ENCODE data around the gene PIK3CA. TPM values are rescaled to one million over a fixed set of nuclear protein-coding genes. Genes with fewer than 3 reads are reported as not detected.
A peak's percentile ranks its signal among the peaks of the same experiment; 100 is the strongest.

The PIK3CA gene
- total and polyA plus RNA-seq, 4 donors, result 4.5 to 42.9 (median 16.0) TPM

GRCh38 chr3:179189759-179190158, 41.6 kb downstream of the PIK3CA start:
- DNase-seq (peak; percentile 40 to 96 (median 93)), ATAC-seq (ENCODE audit: insufficient read depth, low FRiP score) (no peak)
- H3K27ac ChIP-seq (ENCODE audit: low read depth in 1 of 2, low read length in 1 of 2), result peak overlapping the region in 1 of 2 donors; percentile 9
- no peaks in the 10 kb centered on the region for H3K27me3 ChIP-seq (ENCODE audit: control insufficient read depth in 3 of 3, insufficient read depth in 3 of 3, low read length in 2 of 3)
- no peak overlapping the region for H3K4me3 ChIP-seq
- no peak for TF ChIP-seq CTCF (IDR thresholded peaks at IDR 0.05; ENCODE audit: control extremely low read depth, extremely low read depth)
- H3K4me1 ChIP-seq (ENCODE audit: control insufficient read depth in 5 of 5, insufficient read depth in 5 of 5, low read length in 5 of 5), result peaks cover 0 to 30% (median 10%) of the 10 kb centered on the region in 5 donors
- H3K9ac ChIP-seq (ENCODE audit: insufficient read depth in 1 of 2, low read length in 2 of 2), result no peak overlapping the region
- H3K36me3 ChIP-seq (ENCODE audit: control insufficient read depth in 4 of 4, insufficient read depth in 4 of 4, low read length in 4 of 4), result no peaks in the 10 kb centered on the region
- WGBS, 2 donors, result 46 to 54% methylated on average over 3 of the region's 3 CpGs
- no peaks in the 10 kb centered on the region for H3K9me3 ChIP-seq (ENCODE audit: control insufficient read depth in 4 of 4, insufficient read depth in 3 of 4, low read length in 3 of 4)

- no peaks in the 10 kb centered on the region for H3K27me3 ChIP-seq (ENCODE audit: control insufficient read depth in 3 of 3, insufficient read depth in 3 of 3, low read length in 2 of 3)
- no peak overlapping the region for H3K27ac ChIP-seq (ENCODE audit: low read depth in 1 of 2, low read length in 1 of 2)
- DNase-seq (peak in 1 of 3 donors; percentile 31), ATAC-seq (ENCODE audit: insufficient read depth, low FRiP score) (no peak)
- 85 to 91% methylated on average over 6 of the region's 6 CpGs for WGBS, 2 donors
- TF ChIP-seq CTCF (IDR thresholded peaks at IDR 0.05; ENCODE audit: control extremely low read depth, extremely low read depth), result no peak
- H3K9me3 ChIP-seq (ENCODE audit: control insufficient read depth in 4 of 4, insufficient read depth in 3 of 4, low read length in 3 of 4), result no peaks in the 10 kb centered on the region
- peak overlapping the region in 1 of 2 donors; percentile 52 for H3K9ac ChIP-seq (ENCODE audit: insufficient read depth in 1 of 2, low read length in 2 of 2)
- H3K4me3 ChIP-seq, result no peak overlapping the region
- H3K36me3 ChIP-seq (ENCODE audit: control insufficient read depth in 4 of 4, insufficient read depth in 4 of 4, low read length in 4 of 4), result no peaks in the 10 kb centered on the region
- H3K4me1 ChIP-seq (ENCODE audit: control insufficient read depth in 5 of 5, insufficient read depth in 5 of 5, low read length in 5 of 5), result peaks cover 0 to 29% (median 10%) of the 10 kb centered on the region in 5 donors
Measured at GRCh38 chr3:179190581-179190980, 42.4 kb downstream of the PIK3CA start.

GRCh38 chr3:179192542-179192941, 44.4 kb downstream of the PIK3CA start:
- no peaks in the 10 kb centered on the region for H3K9me3 ChIP-seq (ENCODE audit: control insufficient read depth in 4 of 4, insufficient read depth in 3 of 4, low read length in 3 of 4)
- no peaks in the 10 kb centered on the region for H3K27me3 ChIP-seq (ENCODE audit: control insufficient read depth in 3 of 3, insufficient read depth in 3 of 3, low read length in 2 of 3)
- ATAC-seq (ENCODE audit: insufficient read depth, low FRiP score) (no peak), DNase-seq (no peak)
- H3K27ac ChIP-seq (ENCODE audit: low read depth in 1 of 2, low read length in 1 of 2), result no peak overlapping the region
- WGBS, 2 donors, result 82 to 91% methylated on average over 3 of the region's 3 CpGs
- no peak overlapping the region for H3K9ac ChIP-seq (ENCODE audit: insufficient read depth in 1 of 2, low read length in 2 of 2)
- H3K36me3 ChIP-seq (ENCODE audit: control insufficient read depth in 4 of 4, insufficient read depth in 4 of 4, low read length in 4 of 4), result no peaks in the 10 kb centered on the region
- peaks cover 0 to 35% (median 10%) of the 10 kb centered on the region in 5 donors for H3K4me1 ChIP-seq (ENCODE audit: control insufficient read depth in 5 of 5, insufficient read depth in 5 of 5, low read length in 5 of 5)
- no peak overlapping the region for H3K4me3 ChIP-seq
- no peak for TF ChIP-seq CTCF (IDR thresholded peaks at IDR 0.05; ENCODE audit: control extremely low read depth, extremely low read depth)

- DNase-seq, result peak in 1 of 3 donors; percentile 26
- Histone ChIP-seq H3K9ac (ENCODE audit: insufficient read depth in 1 of 2, low read length in 2 of 2) (no peak overlapping the region), H3K27me3 (ENCODE audit: control insufficient read depth in 3 of 3, insufficient read depth in 3 of 3, low read length in 2 of 3) (no peaks in the 10 kb centered on the region), H3K27ac (ENCODE audit: low read depth in 1 of 2, low read length in 1 of 2) (peak overlapping the region in 1 of 2 donors; percentile 21), H3K9me3 (ENCODE audit: control insufficient read depth in 4 of 4, insufficient read depth in 3 of 4, low read length in 3 of 4) (no peaks in the 10 kb centered on the region), H3K4me1 (ENCODE audit: control insufficient read depth in 5 of 5, insufficient read depth in 5 of 5, low read length in 5 of 5) (peaks cover 0 to 27% (median 10%) of the 10 kb centered on the region in 5 donors), H3K4me3 (no peak overlapping the region), H3K36me3 (ENCODE audit: control insufficient read depth in 4 of 4, insufficient read depth in 4 of 4, low read length in 4 of 4) (no peaks in the 10 kb centered on the region)
- TF ChIP-seq CTCF (IDR thresholded peaks at IDR 0.05; ENCODE audit: control extremely low read depth, extremely low read depth), result no peak
- WGBS, 2 donors, result 61 to 81% methylated on average over 4 of the region's 4 CpGs
- ATAC-seq (ENCODE audit: insufficient read depth, low FRiP score), result no peak
Measured at GRCh38 chr3:179194931-179195330, 46.8 kb downstream of the PIK3CA start.

Measured in lung (tissue), 12 donors.